GM12891 (cell line): ENCODE results near the gene IDH3G.

Source experiments
- PAX5 ChIP-seq: IDR thresholded peaks from 2 replicates; pipeline ENCODE4 v1.6.1; 2011; ENCODE audit warnings: low read length, moderate library complexity, mild to moderate bottlenecking; ENCODE audit not compliant: insufficient read depth, severe bottlenecking
- POLR2A ChIP-seq: IDR thresholded peaks from 2 replicates; pipeline ENCODE4 v1.6.1; 2011; ENCODE audit warnings: low read depth, low read length, control low read depth
- POLR2AphosphoS5 ChIP-seq: IDR thresholded peaks from 2 replicates; pipeline ENCODE4 v1.6.1; 2011; ENCODE audit warnings: low read depth, low read length, control low read depth
- TAF1 ChIP-seq: IDR thresholded peaks from 2 replicates; pipeline ENCODE4 v1.6.1; 2011; ENCODE audit warnings: low read depth, low read length, control low read depth

GRCh38 chrX:153776120-153776599 lies 18.0 kb downstream of the IDH3G start:
- no peak for TF ChIP-seq POLR2A
- TF ChIP-seq PAX5 = no peak
- TF ChIP-seq POLR2AphosphoS5 = no peak
- TF ChIP-seq TAF1 = no peak
